Medulla oblongata (tissue), 1 donor: ENCODE data around the gene RCVRN.

ENCODE experiments used
- DNase-seq: peaks from one replicate; pipeline ENCODE4 v3.0.0-alpha.2; 2015; ENCODE audit errors: extremely low spot score

Gene RCVRN

DNA sequence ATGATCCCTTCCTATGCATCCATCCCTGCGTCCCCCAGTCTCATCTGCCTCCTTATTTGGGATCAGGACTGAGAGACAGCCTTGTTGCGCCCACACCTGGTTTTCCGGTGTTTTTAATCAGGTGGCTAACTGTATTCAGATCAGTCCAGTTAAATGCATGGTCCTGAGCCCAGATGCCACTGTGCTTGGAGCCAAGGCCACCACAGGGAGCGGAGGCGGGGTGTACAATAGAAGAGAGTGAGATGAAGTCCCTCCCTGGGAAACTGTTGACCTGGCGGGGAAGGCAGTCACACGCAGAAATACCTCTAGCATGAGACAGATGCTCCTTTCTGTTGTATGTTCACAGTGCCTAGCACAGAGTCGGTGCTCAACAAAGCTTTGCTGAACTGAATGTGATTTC lies 6.3 kb downstream of the RCVRN start:
- no peak for DNase-seq

DNA sequence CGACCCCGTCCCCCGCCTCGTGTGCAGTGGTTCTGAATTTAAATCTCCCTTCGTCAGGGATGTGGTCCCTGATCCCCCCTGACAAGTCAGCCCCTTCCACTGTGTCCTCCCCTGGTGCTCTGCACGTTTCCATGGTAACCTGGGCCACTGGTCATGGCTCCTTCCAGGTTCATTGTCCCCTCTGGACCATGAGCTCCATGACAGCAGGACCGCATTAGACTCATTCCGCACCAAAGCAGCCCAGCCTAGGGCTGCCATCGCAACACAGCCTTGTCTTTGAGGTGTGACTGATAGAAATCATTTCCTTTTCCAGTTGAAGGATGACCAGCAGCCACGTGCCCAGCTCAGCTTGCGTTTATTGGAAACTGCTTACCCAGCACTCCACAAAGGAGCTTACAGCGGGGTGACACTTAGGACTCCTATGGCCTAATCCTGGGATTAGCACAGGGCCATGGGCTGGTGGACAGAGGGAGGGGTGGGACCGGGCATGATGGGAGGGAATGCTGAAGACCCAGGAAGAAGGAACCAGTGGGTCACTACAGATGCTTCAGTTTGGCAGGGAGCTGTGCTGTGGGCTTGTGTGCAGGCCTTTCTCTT lies 7.6 kb downstream of the RCVRN start:
- DNase-seq: no peak

DNA sequence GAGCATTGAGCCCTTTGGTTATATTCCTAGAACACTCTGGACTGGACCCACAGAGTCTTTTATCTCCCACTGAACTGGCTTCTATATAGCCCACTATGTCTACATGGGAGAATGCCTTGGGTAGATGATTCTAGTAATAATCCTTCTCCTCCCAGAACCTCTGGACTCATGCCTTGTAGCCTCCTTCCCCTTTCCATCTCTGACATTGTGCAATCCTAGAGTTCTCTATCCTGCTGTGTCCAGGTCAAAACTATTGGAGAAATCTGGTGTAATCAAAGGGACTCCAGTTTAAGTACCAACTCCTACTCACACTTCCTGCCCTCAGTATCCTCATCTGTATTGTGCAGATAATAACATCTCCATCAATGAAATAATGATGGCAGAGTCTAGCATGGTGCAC lies 9.1 kb downstream of the RCVRN start:
- no peak for DNase-seq

DNA sequence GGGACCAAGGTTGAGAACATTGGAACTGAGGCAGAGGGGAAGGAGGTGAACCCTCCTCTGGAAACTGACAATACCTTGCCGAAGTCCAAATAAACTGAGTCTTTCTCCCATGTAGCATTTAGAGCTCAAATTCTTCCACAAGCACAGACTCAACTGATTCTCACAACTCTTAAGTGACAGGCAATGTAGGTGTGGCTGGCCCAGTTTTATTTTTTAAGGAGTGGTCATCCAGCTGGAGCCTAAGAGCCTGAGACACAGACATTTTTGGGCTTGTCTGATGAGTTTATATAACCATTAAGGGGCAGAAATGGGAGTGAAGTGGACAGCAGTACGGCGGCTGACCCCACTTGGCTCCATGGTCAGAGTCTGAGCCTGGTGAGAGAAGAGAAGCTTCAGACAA lies 10.8 kb downstream of the RCVRN start:
- DNase-seq: no peak

DNA sequence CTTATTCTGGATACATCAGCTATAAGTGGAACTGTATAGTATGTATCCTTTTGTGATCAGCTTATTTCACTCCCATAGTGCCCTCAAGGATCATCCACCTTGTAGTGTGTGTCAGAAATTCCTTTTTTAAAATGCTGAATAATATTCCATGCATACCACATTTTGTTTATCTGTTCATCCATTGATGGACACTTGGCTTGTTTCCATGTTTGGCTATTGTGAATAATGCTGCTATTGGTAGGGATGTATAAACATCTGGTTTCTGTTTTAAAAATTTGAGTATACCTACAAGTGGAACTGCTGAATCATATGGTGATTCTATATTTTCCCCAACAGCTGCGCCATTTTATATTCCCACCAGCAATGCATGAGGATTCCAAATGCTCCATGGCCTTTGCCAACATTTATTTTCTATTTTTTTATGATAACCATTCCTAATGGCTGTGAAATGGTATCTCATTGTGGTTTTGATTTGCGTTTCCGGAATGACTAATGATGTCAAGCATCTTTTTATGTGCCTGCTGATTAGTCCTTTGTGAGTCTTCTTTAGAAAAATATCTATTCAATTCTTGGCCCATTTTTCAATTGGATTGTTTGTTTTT lies 11.6 kb downstream of the RCVRN start:
- no peak for DNase-seq

DNA sequence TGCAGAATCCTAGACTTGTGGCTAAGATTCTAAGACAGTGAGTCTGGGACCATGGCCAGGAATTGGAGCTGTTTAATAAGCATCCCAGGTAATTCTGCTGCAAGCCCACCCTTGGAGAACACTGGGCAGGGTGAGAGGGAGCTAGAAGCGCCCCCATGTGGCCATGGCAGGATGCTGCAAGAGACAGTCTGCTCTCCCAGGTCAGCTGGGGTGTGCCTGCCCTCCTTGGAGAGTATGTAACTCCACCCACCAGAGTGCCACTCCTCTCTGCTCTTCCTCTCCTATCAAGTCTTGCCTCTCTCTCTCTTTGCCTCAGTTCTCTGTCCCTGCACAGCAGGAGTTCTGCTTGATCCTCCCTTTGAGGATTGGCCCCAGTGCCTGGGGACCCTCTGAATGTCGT lies 14.9 kb downstream of the RCVRN start:
- no peak for DNase-seq

DNA sequence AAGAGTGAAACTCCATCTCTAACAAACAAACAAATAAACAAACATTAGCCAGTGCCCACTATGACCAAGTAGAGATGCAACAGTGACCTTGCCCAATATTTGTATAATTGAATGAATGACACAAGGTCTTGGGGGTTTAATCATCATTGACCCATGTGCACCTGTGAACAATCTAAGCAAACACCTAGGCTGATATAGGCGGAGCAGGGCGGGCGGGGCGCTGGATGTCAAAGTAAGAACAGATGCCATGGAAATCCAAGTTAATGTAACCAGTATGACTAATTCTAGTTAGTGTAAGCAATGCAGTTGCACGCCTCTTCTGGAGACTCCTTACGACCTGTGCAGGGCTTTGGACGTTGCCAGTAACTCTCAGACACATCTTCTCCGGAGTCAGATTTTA lies 17.6 kb downstream of the RCVRN start:
- no peak for DNase-seq

DNA sequence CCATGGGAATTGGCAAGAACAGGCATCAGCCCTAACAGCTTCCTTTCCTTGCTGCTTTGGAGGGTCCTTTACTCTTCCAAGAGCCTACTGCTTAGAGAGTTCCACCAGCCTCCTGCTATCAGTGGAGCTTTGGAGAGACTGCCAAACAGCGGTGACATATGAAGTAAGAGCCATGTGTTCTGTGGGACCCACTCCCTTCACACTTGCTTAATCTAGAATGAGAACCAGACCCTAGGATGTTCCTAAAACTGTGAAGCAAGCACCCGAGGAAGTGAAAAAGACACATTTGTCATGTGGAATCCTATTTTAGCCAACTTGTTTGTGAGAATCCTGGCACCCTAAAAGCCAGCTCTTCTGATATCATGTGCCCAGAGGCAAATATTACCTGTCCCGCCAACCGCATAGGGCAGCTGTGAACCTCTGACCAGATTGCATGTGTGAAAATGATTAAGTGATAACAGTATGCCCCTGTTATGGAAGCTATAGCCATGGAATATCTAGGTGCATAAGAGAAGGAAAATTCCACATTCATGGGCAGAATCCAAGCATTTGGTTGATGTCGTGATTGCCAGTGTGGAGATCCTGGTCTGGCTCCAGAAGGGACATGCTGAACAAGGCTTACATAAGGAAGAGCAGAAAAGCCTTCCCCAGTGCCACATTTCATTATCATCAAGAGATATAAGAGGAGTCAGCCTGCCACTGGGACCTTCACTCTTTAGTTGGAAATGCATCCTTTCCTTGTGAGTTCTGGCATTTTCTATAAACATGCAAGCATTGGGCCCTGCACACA lies 18.7 kb downstream of the RCVRN start:
- DNase-seq: peak; percentile 80

DNA sequence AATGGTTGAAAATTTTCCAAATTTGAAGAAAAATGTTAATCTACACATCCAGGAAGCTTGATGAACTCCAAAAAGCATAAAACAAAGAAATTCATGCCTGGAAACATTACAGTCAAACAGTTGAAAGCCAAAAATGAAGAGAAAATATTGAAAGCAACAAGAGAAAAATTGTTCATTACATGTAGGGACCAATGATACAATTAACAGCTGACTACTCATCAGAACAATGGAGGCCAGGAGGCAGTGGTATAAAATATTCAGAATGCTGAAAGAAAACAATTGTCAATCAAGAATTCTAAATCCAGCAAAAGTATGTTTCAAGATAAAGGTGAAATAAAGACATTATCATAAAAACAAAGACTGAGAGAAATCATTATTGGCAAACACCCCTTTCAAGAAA lies 21.6 kb downstream of the RCVRN start:
- DNase-seq: no peak

DNA sequence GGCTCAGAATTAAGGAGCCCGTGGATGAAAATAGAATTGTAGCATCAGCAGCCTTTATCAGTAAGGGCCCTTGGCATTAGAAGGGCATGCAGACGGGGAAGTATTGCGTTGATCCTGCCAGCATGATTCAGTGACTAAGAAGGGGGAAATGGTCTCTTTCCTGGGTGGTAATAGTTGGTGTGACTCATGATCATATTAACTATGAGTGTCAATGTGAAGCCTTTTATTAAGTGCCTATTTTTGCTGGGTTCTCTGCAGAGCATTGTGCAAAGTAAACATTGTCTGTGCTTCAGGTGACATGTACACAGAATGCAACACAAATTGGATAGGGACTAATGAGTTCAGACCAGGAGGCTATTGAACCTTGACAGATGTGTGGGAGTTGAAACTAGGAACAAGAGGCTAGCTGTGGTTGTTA lies 24.5 kb downstream of the RCVRN start:
- peak; percentile 77 for DNase-seq

DNA sequence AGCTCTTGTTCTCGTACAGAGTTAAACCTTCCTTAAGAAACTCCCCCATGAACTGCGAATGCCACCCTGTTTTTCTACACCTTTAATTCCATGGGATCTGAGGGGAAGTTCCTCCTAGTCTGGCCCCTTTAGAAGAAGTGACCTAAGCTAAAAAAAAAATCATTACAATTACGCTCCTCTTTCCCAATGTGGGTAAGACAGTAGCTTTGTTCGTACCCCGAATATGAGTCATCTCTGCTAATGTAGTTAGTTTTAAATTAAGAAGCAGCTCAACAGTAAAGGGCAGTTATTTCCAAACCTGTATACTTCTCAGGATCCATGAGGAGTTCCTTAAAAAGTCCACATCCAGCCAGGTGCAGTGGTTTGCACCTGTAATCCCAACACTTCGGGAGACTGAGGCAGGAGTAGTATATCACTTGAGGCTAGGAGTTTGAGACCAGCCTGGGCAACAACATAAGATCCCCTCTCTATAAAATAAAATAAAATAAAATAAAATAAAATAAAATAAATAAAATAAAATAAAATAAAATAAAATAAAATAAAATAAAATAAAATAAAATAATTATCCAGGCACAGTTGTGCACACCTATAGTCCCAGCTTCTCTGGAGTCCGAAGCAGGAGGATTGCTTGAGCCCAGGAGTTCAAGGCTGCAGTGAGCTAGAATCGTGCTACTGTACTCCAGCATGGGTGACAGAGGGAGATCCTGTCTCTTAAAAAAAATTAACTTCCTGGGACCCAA lies 26.1 kb downstream of the RCVRN start:
- DNase-seq: no peak

DNA sequence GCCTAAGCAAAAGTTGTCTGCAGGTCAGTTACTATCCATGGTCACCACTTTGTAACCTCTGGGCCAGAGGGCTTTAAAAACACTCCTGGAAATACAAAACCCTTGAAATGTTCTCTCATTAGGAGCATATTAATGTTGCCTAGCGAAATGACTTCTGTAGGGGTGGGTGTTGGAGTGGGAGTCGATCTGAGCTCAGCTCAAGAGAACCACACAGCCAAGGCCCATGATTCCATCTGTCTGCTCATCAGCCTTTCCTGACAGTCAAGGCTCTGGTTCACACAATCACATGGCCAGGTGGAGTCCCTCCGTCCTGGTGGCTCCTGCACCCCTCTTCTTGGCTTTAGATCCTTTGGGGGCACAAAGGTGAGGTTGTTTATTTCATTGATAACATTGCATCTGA lies 26.7 kb downstream of the RCVRN start:
- no peak for DNase-seq

DNA sequence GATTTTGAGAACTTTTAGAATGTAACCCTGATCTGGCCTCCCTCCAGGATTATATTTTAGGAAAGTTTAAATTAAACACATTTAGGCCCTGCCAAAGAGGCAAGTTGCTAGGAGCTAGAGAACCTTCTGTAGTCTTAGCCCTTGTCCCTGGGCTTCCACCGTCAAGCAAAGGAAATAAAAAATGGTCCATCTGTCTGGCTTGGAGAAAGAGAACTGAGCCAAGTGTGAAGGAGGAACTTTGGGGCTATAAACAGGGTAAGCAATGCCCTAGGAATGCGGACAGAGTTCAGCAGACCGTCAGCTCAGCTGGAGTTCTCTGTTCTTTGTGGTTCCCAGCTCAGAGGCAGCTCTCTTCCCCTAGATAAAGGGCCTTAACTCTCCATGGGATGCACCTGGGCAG lies 29.6 kb downstream of the RCVRN start:
- DNase-seq: peak; percentile 74

DNA sequence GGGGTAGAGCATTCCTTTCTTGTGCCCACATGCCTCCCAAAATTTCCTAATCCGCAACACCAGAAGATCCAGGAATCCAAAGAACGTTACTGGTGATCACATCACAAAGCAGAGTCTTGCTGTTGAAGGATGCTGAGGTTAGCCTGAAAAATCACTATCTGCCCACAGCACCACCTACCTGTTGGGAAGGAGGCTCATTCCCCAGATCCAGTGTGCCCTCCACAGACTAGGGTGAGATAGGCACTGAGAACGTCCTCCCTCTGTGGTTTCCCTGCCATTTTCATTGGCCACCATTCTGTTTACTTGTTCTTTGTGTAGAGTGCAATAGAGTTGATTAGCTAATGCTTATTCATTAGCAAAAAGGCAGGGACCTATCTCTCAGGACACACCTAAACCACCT lies 30.3 kb downstream of the RCVRN start:
- DNase-seq: no peak

DNA sequence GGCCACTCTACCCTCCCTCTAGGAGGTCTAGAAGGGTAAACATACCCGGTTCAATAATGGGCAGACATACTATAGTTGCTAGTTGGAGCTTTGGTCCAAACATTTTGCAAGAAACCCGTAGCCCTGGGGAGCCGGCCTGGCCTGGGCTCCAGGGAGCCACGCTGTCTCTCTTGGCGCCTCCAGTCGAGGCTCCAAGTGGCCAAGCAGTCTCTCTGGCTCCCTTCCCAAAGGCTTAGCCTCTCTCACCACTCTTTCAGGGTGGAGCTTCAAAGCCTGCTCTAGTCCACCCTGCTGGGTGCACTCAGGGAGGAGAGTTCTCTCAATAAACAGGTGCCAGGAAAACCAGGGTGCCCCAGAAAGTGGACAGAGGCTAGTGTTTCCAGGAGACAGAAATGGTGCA lies 32.2 kb downstream of the RCVRN start:
- peak; percentile 46 for DNase-seq

DNA sequence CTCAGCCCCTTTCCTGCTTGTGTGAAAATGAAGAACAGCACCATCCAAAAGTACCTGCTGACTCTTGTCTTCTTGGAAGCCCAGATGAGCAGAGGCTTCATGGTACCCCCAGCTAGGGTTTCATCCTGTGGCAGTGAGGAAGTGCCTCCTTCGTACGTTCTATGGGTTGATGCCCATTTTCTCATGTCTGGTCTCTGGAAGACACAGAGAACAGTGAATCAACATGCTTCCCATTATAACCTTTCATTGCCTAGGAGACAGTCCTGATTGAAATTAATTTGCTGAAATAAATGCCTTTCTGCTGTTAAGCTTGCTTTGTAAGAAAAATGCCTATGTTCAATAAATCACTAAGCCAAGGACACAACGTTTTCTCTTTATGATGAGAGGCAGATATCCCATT lies 36.5 kb downstream of the RCVRN start:
- no peak for DNase-seq

DNA sequence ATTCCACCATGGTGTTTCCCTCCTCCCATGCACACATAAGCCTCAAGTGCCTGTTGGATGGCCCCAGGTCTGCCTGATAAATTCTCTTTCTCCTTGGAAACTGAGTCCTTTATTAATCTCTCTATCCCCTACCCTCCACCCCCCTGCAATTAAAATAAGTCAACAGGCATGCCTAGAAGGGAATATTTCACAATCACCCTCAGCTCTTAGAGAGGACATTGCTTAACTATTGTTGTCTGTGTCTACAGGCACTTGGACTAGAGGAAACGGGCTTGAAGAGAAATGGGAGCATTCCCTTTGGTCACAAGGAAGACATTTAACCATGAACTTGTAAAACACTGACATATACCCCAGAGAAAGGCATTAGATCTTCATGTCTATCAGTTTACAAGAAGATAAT lies 39.5 kb downstream of the RCVRN start:
- no peak for DNase-seq

DNA sequence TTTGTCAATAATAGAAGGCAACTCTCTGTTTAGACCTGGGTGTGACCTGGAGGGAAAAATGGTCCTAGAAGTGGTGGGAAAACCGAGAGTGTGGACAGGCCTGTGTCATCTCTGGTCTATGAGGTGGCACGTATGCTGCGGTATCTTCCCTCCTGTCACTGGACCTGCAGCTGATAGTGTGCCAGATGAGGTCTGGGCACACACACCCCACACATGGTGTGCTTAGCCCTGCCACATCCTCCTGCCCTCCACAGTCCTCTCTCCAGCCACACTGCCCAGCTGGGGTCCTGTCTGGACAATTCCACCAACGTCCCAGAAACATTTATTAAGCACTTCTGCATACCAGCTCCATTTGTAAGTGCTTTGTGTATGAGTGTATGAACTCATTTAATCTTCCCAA lies 42.1 kb downstream of the RCVRN start:
- DNase-seq: no peak

DNA sequence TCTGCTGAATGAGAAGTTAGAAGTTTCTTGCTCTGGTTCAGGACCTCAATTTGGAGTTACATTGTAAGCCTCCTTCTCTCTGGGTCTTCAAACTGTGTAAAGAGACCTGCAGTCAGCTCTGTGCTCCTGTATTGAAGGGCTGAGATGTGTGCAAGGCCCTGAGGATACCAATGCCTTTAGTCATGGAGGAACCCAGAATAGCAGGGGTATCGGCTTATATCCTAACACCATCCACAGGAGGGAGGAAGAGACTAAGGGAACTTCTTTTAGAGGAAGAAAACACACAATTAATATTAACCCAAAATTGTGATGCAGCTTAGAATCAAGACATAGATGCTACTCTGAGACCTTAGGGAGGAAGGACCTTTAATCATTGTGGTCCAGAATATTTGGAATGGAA lies 42.9 kb downstream of the RCVRN start:
- no peak for DNase-seq

DNA sequence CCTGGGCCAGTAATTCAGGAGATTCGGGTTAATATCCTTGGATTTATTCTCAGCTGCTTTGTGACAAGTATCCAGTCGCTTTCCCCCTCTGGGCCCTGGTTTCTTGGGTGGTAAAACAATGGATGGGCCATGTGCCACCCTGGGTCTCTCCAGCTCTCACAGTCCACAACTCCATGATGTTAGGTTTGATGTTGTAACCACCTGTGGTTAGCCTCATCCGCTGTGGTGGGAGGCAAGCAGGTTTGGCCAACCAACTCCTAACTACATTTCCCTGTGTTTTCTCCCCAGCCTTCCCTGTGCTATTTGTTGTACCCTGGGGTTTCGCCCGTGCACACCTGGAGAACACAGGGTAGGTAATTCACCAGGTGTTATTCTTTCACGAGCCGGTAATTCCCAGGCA lies 44.2 kb downstream of the RCVRN start:
- DNase-seq: no peak

DNA sequence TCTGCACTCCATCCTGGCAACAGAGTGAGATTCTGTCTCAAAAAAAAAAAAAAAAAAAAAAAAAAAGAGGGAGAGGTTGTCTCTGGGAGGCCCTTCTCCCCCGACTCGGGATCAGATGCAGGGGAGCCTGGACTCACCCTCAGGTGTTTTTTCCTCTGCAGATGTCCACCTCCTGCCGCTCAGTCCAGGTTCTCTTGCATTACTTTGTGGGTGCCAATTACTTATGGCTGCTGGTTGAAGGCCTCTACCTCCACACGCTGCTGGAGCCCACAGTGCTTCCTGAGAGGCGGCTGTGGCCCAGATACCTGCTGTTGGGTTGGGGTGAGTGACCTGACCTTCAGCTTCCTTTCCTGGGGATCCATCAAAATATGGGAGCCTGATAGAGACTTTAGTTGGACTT lies 45.3 kb downstream of the RCVRN start:
- DNase-seq: no peak

DNA sequence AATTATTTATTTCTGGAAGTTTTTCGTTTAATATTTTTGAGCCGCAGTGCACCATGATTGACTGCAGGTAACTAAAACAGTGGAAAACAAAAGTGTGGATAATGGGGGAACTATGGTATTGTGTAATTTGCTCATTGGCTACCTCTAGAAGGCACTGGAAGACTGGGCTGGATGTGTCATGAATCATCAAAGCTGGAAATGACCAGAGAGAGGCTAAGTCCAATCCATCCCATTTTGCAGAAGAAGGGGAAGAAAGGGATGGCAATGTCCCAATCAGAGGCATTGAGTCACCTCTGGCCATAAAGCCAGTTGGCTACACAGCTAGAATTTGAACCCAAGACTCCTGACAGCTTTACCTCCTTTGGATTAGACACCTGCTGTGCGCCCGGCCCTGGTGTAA lies 50.0 kb downstream of the RCVRN start:
- no peak for DNase-seq

DNA sequence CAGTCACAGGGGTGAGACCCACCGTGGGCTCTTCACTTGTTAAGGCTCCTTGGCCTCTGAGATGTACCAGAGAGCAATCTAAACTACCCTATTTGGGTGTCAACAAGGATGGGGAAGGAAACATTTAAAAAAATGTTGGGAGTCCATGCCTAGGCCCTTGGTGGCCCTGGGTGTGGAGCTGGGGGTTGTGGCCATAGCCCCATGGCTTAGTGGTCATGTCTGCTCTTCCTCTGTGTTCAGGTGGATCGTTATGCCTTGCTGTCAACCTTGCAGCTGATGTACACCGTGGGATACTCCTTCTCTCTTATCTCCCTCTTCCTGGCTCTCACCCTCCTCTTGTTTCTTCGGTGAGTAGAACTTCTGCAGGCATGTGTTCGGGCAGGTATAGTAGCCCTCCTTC lies 50.8 kb downstream of the RCVRN start:
- no peak for DNase-seq
